ENCODE data around the gene LAD1.

- no peak for TF ChIP-seq EZH2 (IDR thresholded peaks at IDR 0.05; ENCODE audit: borderline replicate concordance, insufficient read depth, low read length, poor library complexity, severe bottlenecking)
- TF ChIP-seq CTCF (IDR thresholded peaks at IDR 0.05; ENCODE audit: poor library complexity, severe bottlenecking), result no peak
Measured at GRCh38 chr1:201360901-201361651, 38.0 kb downstream of the LAD1 start.

Measured in neural cell (in vitro differentiated cells).